Esophagus muscularis mucosa (tissue), 4 donors: ENCODE measurements around the gene OR1M1.
"Not testable (repeated sequence)": the region's sequence is repeated elsewhere in the genome, so short reads cannot be mapped to it uniquely, and the experiment has no call there.

Source experiments
- EP300 ChIP-seq: sonication (generic); formaldehyde crosslinking; IDR thresholded peaks from one replicate; pipeline ENCODE4 v1.6.1; 2017; ENCODE audit warnings: antibody characterized with exemption
- POLR2A ChIP-seq: fragments of 450-650 bp; IDR thresholded peaks from one replicate; pipeline ENCODE4 v1.6.1; 2017; ENCODE audit warnings: antibody characterized with exemption, moderate library complexity, mild to moderate bottlenecking, low read depth
- POLR2AphosphoS5 ChIP-seq, 2 donors: sonication (generic); formaldehyde crosslinking; IDR thresholded peaks; one replicate each; pipeline ENCODE4 v1.6.1; 2017; ENCODE audit warnings: antibody characterized with exemption in 2 of 2
- TF ChIP-seq, protein P1 (sequence below), 3 experiments: fragments of 200-600 bp in 2 of 3; fragments of 450-650 bp in 1 of 3; sonication (generic) in 2 of 3; IDR thresholded peaks; one replicate each; pipeline ENCODE4 v1.5.1; 2017 to 2019; ENCODE audit warnings: antibody characterized with exemption in 3 of 3, mild to moderate bottlenecking in 2 of 3, moderate library complexity in 1 of 3

DNA sequence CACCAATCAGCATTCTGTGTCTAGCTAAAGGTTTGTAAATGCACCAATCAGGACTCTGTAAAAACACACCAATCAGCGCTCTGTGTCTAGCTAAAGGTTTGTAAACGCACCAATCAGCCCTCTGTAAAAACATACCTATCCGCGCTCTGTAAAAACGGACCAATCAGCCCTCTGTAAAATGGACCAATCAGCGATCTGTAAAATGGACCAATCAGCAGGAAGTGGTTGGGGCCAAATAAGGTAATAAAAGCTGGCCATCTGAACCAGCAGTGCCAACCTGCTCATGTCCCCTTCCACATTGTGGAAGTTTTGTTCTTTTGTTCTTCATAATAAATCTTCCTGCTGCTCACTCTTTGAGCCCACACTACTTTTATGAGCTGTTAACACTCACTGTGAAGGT is 33.2 kb upstream of the OR1M1 start:
- TF ChIP-seq POLR2A; EP300; POLR2AphosphoS5 (IDR thresholded peaks at IDR 0.05): not testable (repeated sequence)
- TF ChIP-seq, protein P1, sequence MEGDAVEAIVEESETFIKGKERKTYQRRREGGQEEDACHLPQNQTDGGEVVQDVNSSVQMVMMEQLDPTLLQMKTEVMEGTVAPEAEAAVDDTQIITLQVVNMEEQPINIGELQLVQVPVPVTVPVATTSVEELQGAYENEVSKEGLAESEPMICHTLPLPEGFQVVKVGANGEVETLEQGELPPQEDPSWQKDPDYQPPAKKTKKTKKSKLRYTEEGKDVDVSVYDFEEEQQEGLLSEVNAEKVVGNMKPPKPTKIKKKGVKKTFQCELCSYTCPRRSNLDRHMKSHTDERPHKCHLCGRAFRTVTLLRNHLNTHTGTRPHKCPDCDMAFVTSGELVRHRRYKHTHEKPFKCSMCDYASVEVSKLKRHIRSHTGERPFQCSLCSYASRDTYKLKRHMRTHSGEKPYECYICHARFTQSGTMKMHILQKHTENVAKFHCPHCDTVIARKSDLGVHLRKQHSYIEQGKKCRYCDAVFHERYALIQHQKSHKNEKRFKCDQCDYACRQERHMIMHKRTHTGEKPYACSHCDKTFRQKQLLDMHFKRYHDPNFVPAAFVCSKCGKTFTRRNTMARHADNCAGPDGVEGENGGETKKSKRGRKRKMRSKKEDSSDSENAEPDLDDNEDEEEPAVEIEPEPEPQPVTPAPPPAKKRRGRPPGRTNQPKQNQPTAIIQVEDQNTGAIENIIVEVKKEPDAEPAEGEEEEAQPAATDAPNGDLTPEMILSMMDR (IDR thresholded peaks at IDR 0.05), result not testable (repeated sequence)
